Posterior vena cava (tissue), 2 donors: ENCODE results near the gene DOK4. TPM values are rescaled to one million over a fixed set of nuclear protein-coding genes. Genes with fewer than 3 reads are reported as not detected.

Experiments used
- DNase-seq: peaks from one replicate; pipeline ENCODE4 v3.0.0-alpha.2; 2020; ENCODE audit warnings: low spot score
- intact Hi-C, 2 donors: fragments of 100-400 bp; cut with DNase I; formaldehyde crosslinking; loops; one replicate each; pipeline versions ENCODE4 v1.14.1 to v1.14.2; 2022 to 2023
- total RNA-seq, 2 donors: library from RNA; stranded (reverse); fragmentation: NEBNext Ultra II Directional; extraction: Animal tissue kit (Norgen Biotek cat#: 25700); gene quantifications; one replicate each; pipeline ENCODE4 v1.2.1, GENCODE V29; 2021
- donor health status: DM: yes; HTN: yes; CAD: no.
- donor health status: DM: yes; HTN: yes; CAD: no.

The DOK4 gene
- total RNA-seq, 2 donors from 2014 or later: 29.2 to 31.1 TPM

- intact Hi-C loops: no loop called here
- no peak for DNase-seq
Measured at GRCh38 chr16:57482845-57483545, 3.3 kb downstream of the DOK4 start.

DNA sequence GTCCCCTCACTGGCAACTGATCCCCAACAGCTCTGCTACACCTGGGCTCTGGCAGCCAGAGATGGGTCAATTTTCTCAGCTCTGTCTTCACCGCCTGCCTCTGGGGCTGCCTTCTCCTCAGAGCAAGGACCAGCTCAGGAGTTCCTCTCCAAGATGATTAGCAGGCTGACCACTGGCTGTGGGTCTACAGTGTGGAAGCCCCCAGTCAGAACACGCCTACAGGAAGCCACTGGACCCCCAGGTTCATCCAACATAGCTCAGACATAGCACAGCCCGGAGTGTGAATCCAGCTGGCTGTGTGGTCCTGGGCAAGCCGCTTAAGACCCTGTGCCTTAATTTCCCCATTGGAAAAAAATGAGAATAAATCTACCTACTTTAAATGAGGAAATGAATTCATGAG lies 4.9 kb downstream of the DOK4 start:
- DNase-seq: no peak
- intact Hi-C loops: no loop called here

GRCh38 chr16:57480754-57481230 lies 5.5 kb downstream of the DOK4 start:
- no peak for DNase-seq
- intact Hi-C loops: no loop called here

- intact Hi-C loops: loop anchor here in 1 of 2 donors (5.0 kb wide), 1 partner anchor 37 kb away; no protein-coding TSS in a partner anchor
- peak; percentile 89 for DNase-seq
Measured at GRCh38 chr16:57479976-57480753, 6.1 kb downstream of the DOK4 start.

GRCh38 chr16:57479205-57479975 lies 6.9 kb downstream of the DOK4 start:
- no peak for DNase-seq
- intact Hi-C loops: loop anchor here in 1 of 2 donors (5.0 kb wide), 1 partner anchor 38 kb away; no protein-coding TSS in a partner anchor

GRCh38 chr16:57478396-57479204 lies 7.7 kb downstream of the DOK4 start:
- no peak for DNase-seq
- intact Hi-C loops: loop anchor here in 1 of 2 donors (5.0 kb wide), 1 partner anchor 39 kb away; no protein-coding TSS in a partner anchor

DNA sequence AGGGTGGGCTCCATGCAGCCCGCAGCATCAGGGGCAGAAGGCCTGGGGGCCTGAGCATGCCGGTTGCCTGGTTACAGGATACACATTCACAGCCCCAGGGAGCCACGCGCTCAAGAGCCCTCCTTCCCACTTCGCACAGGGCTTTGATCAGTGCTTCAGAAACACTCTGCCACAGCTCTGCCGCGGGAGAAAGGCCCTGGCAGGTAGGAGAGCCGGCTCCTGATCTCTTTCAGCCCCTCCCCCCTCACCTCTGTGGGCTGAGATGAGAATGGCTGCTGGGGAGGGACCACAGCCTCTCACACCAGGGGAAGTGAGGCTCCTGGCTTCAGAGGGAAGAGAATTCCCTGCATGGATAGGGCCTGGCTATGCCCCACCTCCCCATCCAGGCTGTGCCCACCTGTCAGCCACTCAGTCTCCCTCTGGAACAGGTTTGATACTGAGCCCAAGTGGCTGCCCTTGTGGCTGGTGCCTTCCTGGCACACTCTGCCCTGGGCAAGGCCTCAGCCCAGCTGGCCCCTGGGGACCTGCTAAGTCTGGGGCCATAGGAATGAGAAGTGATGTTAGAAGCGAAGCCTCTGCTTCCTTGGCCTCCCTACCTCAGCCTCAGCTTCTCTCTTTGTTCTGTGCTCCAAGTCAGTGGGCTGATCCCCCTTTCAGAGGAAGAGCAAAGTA lies 8.6 kb downstream of the DOK4 start:
- intact Hi-C loops: loop anchor here in 1 of 2 donors (5.0 kb wide), 1 partner anchor 40 kb away; no protein-coding TSS in a partner anchor
- no peak for DNase-seq

GRCh38 chr16:57476546-57477410 lies 9.5 kb downstream of the DOK4 start:
- no peak for DNase-seq
- intact Hi-C loops: loop anchor here in 1 of 2 donors (5.0 kb wide), 1 partner anchor 41 kb away; no protein-coding TSS in a partner anchor

DNA sequence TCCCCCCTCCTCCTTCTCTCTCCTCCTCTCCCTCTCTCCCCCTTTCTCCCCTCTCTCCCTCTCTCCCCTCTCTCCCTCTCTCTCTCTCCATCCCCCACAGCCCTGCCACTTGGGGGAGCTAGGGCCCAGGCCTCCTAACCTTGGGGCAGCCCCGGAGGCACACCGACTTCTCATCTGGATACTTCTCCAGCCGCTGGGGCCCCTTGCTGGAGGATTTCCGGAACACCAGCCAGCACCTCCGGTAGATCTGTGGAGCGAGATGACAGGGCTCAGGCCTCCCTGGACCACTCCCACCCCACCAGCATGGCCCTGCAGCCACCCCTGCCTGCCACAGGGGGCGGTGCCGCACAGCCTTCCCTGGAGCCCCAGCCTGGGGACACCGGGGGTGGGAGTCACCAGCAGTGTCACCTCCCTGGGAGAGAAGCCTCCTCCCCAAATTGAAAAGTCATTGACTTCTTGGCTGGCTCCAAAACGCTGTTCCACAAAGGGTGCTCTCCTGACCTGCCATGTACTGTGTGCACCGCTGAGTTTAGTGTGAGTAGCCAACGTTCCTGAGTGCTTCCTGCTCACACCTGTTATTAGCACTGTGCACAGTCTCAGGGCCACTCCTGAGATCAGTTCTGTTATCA lies 10.5 kb downstream of the DOK4 start:
- DNase-seq: no peak
- intact Hi-C loops: loop anchor here in 1 of 2 donors (5.0 kb wide), 1 partner anchor 41 kb away; no protein-coding TSS in a partner anchor

DNA sequence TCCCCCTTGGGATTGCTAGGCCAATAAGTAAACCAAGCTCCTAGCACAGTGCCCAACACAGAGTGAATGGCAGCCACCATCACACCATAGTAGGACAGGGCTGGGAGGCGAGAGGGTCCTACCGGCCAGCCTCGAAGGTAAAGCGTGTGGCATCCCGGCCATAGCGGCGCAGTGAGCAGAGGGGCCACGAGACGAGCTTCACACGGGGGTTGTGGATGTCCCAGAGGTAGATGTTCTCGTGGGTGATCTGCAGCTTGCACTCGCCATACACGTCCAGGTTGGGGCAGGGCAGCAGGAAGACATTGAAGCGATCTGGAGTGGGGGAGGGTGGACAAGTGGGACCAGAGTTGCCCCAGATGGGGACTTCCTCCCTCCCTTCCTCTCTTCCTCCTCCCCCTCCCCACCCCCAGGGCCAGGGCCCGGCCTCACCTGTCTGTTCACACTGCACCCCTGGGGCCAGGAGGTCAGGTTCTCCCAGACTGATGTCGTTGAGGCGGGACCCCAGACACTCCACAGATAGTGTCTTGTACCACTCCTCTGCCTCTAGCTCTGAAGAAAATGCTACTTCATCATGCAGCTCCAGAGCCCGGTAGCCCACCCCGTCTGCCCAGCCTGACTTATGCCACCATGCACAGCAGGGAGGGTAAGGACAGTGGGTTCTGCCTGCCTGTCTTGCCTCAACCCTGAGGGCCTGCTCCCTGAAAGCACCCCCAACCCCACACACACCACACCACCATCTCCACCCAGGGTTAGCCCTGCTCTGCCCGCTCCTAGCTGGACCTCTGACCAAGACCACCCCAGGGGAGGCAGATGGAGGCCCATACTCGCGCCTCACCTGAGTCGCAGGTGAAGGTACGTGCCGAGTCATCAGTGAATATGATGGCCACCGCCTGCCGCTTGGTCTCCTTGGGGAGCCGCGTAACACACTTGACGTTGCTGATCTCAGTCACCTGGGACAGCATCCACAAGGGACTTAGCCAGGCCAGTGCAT lies 11.3 kb downstream of the DOK4 start:
- intact Hi-C loops: loop anchor here in 1 of 2 donors (5.0 kb wide), 1 partner anchor 42 kb away; no protein-coding TSS in a partner anchor
- no peak for DNase-seq

- intact Hi-C loops: no loop called here
- DNase-seq: no peak
Measured at GRCh38 chr16:57473906-57474305, 12.4 kb downstream of the DOK4 start.

DNA sequence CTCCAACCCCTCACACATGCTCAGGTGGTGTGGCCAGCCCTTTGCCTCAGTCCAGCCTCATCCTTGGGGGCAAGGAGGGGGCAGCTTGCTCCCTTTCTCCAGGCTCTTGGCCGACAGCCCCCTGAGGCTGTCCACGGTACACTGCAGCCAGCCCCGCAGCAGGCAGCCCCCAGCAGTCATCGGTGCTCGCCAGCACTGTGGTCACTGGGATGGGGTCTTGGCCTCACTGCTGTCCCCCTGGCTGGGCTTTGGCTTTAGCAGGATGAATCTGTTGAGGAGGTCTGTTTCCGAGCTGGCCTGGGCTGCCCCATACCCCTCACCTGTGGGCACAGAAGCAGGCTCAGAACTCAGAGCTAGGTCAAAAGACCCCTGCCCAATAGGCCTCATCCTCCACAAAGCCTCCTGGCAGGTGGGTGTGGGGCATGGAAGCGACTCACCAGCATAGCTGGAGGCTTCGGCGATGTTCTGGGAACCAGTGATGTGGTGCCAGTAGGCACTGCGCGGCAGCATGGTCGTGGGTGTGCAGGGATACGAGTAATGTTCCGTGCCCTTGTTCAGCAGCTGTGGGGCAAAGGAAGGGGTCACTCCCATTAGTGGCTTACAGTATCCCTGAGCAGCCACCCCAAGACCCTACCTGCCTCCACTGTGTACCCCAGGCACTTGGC lies 13.0 kb downstream of the DOK4 start:
- DNase-seq: no peak
- intact Hi-C loops: no loop called here

GRCh38 chr16:57472665-57473060 lies 13.6 kb downstream of the DOK4 start:
- intact Hi-C loops: no loop called here
- DNase-seq: no peak

DNA sequence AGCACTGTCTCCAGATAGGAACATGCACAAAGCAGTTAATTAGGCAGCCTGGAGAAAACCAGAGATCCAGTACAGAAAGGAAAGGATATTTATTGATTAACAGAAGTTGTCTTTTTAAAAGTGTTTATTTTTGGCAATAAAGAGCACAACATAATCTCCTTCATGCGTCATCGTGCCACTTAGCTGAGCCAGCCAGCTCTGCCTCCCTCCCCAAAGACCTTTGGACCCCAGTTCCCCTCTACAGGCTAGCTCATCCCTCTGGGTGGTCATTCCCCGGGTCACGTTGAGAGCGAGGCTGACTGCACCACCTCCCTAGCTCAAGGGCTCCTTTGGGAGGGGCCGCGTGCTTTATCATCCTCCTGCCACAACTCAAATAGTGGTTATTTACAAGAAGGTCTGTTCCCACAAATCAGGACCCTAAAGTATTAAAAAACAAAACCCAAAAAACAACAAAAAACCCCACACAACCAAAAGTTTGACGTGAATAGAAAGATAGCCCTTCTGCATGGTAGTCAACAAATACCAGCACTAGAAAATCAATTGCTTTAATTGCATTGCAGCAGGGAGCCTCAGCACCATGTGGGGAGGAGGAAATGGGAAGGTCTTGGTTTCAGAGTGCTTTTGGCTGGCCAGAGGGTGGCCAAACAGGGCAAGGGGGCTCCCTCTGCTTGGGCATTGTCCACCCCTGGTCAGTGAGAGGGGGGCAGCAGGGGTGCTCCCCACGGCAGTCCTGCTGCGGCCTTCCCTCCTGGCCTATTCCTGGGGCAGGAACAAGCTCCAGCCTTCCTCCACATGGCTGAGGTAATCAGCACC lies 14.2 kb downstream of the DOK4 start:
- no peak for DNase-seq
- intact Hi-C loops: no loop called here
